GM19468 (cell line): ENCODE results near the gene PFKFB2.

Source experiments
- ATAC-seq: cut with Tn5 transposase; IDR thresholded peaks from one replicate; pipeline ENCODE4 v1.9.1; 2021; ENCODE audit warnings: mild to moderate bottlenecking, moderate library complexity, moderate number of reproducible peaks; ENCODE audit not compliant: unreplicated experiment; ENCODE audit errors: extremely low read depth

The PFKFB2 gene

DNA sequence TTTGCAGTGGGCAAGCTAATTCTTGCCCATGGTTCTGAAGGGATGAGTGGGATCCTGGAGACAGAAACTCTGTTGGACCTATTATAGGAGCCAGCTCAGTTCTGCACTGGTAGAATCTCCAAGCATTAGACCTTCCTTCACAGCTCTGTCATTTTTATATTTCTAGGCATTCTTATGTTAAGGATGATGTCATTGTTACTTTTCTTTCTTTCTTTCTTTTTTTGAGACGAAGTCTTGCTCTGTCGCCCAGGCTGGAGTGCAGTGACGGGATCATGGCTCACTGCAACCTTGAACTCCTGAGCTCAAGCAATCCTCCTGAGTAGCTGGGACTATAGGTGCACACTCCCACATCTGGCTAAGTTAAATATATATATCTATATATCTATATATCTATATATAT is 7.5 kb downstream of the PFKFB2 start:
- no peak for ATAC-seq

DNA sequence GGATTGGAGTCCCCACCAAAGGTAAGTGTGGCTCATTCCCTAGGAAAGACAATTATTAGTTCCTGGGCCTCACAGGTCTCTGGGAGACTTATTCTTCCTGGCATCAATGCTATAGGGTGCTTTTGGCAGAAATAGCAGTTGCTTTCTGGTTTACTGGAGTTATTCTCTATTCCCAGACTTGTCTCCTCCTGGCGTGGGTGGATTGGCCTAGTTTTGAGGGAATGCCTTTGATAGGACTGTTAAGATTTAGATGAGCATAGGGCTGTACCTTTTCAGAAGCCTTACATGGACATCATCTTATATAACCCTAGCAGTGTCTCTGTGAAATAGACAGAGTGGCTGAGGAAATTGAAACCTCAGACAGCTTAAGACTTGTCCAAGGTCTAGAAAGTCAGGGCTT is 9.0 kb downstream of the PFKFB2 start:
- no peak for ATAC-seq

DNA sequence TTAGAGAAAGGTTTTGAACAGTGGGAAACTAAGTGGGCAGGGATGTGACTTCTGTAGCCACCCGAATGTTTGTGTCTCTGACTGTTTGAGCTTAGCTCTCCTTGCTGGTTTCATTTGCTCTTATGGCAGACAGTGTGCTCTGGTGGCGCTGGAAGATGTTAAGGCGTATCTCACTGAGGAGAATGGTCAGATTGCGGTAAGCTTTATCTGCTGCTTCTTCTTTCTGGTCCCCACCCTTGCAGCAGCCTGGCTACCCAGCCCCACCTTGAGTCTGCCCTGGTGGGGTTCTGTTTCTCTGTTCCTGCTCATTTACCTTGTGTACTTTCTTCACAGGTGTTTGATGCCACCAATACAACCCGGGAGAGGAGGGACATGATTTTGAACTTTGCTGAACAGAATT is 9.9 kb downstream of the PFKFB2 start:
- ATAC-seq, result no peak

DNA sequence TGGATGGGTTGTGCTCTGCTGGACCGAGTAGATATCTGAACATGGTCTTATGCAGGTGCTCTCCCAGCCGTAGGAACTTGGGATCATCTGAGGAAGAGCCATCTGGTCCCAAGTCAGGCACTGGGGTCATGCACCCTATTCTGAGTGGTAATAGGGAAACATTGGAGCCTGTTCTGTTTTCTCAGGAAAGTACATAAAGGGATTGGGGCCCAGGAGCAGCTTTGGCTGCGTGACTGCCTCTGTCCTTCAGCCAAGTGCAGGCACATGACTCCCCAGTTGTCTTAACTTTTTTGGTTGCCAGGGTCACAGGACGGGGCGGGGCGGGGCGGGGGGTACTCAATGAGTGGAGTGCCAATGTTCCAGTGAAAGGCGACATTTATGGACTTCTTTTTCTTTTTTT is 11.5 kb downstream of the PFKFB2 start:
- no peak for ATAC-seq

DNA sequence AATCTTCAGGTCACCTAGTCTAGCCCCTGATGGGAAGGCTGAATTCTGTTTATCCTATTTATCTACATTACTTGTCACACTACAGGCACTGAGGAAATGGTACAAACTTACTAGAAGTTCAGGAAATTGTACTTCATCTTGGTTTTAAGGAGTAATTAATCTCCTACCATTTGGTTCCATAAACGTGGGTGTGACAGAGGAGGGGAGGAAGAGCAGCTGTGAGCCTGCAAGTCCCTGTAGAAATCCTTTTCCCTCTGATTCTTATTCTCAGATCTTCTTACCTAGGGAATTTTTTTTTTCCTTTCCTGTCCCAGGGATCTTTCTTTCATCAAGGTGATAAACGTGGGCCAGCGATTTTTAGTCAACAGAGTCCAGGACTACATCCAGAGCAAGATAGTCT is 14.1 kb downstream of the PFKFB2 start:
- ATAC-seq, result no peak

DNA sequence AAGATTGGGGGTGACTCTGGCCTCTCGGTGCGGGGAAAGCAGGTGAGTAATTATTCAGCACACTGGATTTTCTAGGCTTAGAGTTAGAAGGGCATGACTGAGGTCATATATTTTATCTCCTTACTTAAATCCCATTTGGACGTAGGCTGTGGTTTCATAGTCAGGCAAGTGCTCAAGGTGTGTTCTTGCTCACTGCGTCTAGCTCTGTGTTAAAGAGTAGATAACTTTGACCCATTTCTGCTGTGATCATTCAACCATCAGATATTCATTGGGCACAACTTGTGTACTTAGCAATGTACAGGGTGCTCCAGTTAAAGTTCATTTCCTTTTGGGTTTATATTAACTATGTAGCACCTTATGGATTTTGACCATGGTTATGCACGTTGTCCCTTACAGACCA is 14.6 kb downstream of the PFKFB2 start:
- no peak for ATAC-seq

DNA sequence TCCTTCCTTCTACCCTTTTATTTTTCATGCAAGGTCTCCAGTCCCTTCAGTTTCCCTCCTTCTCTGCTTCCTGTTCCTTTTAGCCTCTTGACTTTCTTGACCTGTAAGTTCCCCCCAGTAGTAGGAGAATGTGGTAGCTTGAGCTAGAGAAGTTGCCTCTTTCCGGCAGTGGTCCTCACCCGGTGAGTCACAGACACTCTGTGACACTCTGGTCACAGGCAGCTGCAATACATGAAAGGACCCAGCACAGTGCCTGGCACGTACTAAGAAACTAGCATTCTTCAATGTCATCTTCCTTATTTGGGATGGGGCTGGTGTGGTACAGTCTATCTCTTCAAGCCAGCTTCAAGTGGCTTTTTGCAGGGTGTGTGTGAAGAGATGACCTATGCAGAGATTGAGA is 16.0 kb downstream of the PFKFB2 start:
- ATAC-seq, result no peak

DNA sequence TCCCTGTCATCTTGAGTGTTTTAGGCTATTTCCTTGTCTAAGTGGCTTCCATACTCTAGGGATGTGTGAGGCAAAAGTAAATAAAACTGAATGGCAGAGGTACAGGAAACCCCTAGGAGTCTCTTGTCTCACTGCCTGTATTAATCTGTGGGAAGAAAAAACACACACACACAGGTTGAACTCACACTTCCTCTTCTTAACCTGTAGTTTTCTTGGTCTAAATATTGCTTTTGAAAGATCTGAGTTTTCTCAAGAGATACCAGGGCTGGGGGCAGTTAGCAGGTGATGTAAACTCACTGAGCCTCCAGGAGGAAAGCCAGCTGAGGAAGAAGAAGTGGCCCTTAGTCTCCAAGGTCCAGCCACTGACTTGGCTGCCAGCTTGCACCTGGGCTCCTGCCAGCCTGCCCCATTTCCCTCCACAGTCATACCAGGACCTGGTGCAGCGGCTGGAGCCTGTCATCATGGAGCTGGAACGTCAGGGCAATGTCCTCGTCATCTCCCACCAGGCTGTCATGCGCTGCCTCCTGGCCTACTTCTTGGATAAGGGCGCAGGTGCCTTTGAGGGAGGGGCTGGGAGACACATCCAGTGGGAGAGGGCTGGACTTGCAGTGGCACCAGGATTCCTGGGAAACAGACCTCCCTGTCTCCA is 16.9 kb downstream of the PFKFB2 start:
- no peak for ATAC-seq

DNA sequence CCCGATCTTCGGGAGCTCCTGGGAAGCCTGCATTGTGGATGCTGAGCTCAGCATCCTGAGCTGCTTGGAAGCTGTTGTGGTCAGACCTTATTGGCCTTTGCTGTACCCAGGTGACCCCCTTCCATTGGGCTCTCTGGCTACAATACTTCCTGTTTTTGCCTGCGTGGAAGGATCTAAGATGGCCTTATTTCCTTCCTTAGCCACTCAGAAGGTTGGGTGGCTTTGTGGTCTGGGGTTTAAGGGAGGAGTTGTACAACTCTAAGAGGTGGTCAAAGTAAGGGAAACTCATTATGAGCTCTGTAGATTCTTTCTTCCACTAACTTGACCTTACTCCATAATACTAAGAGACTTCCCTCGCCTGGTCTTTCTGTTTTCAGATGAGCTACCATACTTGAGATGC is 17.7 kb downstream of the PFKFB2 start:
- no peak for ATAC-seq

DNA sequence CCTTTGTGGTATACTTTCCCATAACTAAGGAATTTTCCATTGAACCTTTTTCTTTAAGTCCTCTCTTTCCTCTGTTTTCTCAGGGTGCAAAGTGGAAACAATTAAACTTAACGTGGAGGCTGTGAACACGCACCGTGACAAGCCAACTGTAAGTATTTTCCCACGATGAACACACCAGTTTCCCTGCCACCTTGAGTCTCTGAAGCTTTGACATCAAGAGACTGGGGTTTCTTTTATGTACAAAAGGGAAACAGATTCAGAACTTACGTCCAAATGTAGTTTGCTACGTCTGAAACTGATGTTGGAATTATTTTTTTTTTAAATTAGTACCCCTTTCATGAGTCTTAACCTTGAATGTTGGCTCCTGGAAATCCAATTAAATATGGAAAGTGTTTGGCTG is 18.4 kb downstream of the PFKFB2 start:
- ATAC-seq, result no peak

DNA sequence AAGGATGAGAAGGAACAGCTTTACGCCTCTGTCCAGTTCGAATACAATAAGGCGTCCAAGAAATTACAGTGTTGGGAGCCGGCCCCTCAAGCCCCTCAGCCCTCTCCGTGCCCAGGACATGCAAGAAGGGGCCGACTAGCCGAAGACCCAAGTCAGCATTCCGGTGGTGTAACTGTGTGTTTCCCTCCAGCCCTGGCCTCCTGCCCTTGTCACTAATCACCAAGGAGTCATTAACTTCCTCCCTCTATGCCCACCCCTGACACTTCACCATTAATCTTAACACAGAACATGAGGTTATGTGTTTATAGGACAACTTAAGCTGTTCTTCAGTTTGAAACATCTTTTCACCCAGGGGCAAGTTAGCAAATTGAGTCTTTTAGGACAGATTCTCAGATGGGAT is 19.2 kb downstream of the PFKFB2 start:
- no peak for ATAC-seq

DNA sequence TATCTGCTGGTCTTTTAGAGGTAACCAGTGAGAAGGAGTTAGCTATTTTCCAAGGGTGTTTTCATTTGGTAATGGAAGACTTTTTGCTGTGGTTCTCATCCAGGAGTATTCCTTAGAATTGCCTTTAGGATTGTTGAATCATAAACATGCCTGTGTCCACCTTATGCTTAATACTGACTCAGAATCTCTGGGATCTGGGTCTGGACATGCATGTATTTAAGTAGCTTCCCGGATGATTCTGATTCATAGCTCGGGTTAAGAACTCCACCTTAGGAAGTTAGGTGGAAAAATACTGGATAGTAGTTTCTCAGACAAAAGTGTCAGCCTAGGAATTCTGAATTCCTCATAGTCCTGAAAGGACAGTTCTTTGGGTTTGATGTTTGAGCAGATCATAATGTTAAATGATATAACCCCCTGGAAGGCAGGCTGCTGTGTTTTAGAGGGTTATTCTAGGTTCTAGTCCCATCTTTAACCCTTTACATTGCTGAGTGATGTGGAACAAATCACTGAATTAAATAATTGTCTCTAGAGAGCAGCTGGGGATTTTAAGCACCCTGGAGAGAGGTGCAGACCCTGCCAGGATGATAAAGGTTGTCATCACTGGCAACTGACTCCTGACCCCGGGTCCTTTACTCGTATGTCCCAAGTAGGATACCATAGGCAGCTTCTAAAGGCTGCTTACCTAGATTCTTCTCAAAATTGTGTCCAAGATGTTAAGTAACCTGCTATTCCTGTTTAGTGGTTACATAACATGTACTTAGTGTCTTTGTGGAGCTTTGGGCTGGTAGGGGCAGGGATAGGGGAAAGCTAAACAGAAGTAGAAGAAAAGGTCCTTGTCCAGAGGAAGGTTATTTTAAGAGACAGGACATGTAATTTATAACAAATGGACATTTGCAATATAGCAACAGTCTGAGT is 21.1 kb downstream of the PFKFB2 start:
- ATAC-seq, result no peak

DNA sequence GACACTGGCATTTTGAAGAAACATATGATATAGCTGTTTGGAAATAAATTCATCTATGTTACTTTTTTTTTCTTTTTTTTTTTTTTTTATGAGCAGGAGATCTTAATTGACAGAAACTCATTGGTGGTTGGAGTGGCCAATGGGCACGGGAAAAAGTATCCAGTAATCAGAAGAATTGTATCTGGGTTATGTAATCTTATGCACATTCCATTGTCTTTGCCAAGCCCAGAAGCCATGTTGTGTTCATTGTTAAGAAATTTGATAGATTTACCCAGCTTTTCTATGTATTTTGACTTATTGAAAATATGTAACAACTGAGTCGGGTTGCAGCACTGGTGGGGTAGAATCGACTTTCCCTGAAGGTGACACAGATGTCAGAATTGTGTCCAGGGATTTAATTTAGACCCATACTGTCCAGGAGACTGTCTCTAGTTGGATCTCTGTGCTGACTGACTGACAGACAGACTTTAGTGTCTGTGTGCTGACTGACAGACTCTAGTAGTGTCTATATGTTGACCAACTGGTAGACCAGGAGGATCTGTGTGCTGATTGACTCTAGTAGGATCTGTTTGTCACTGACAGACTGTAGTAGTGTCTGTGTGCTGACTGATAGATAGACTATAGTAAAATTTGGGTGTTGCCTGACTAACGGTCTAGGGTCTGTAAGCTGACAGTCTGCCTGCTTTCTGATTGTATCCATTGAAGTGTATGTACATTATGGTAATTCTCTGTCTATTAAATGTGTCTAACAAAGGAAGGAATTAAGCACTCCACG is 23.3 kb downstream of the PFKFB2 start:
- ATAC-seq, result no peak

DNA sequence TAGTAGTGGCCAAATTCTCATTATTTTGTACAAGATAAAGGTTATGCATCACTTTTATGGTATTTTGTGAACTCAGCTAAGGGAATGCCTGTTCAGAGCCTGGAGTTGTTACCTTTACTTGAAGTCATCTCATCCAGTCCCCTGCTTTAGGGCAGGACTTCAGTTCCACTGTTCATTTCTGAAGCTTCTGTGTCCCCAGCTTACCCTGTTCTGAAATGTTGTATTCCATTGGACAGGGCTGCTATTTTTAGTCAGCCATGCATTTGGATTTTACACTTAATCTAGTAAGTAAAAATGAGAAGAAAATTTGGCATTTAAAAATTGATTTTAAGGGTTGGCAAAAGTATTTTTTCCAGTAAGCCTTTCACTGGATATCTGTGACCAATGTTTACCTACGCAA is 23.9 kb downstream of the PFKFB2 start:
- ATAC-seq, result no peak

DNA sequence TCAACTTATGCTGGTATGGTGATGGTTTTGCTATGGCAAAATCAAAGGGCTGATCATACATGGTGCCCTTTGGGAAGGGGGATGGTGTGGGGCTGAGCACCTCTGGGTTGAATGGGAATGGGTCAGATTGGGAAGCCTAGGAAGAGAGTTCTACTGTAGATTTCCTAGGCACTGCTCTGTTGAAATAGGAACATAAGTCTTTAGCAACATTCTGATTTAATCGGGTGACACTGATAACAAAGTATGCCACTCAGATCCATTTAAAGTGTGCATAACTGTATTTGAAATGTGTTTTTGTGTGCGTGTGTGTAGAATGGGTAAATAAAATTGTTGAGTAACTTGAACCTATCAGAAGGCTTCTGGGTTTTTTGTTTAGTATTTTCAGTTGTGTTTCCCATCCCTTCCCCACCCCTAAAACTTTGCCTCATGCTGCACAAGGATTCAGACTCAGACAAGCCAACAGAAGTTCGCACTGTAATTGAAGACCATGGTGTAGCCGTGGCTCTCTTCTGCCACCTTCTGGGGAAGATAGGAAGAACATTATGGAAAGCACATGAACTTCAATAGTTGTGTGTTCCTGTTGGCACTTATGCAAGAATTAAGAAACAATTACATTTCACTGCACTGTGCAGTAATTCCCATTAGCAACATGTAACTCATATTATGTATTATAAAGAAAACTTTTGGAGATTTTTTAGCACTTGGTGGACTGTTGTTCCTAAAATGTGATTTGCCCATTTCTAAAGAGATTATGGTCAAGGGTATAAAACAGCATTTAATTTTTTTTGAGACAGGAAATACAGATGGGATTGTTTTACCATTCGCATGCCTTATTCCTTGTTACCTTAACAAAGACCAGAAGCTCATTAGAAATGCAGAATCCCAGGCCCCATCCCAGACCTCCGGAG is 24.6 kb downstream of the PFKFB2 start:
- ATAC-seq, result no peak

DNA sequence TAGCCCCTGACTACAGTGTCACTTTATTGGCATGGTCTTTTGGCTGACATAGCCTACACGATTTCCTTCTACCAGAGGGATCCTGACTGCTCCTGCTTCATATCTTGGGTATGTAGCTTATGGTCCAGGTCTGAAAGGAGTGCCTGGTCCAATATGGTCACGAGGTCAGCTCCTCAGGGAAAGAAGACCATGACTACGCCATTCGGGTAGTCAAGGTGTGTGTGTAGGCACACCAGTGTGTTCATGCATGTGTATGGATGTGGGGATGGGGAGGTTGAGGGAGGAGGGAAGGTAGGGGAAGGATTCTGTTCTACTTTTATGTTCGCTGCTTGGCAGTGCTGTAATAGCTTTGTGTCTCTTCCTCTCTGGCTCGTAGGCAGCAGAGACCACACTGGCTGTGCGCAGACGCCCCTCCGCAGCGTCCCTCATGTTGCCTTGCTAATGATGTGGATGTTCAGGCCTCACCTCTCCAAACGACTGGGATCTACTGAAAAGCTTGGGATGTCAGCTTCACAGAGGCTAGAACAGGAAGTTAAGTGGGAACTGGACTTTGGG is 25.6 kb downstream of the PFKFB2 start:
- ATAC-seq, result no peak

DNA sequence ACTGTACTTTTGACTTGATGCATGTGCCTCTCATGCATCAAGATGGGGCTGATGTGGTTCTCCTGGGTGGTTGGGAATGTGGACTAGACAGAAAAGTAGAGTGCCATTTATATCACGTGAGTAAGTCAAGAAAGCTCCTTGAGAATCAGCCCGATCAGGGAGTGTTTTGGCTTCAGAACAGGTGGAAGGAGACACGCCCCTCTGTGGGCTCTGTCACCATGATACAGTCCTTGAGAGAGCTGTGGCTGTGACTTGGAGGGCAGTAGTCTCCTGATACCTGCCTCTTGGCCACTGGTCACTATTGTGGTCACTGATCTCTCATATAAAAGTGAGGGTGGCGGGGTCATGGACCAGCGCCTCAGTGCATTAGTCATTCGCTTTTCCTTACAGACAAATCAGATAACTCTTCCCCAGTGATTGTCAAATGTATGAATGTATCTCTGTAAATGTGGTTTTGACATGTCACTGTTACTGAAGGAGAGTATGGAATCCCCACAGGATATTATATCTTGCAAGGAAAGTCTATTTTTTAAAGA is 26.7 kb downstream of the PFKFB2 start:
- no peak for ATAC-seq

DNA sequence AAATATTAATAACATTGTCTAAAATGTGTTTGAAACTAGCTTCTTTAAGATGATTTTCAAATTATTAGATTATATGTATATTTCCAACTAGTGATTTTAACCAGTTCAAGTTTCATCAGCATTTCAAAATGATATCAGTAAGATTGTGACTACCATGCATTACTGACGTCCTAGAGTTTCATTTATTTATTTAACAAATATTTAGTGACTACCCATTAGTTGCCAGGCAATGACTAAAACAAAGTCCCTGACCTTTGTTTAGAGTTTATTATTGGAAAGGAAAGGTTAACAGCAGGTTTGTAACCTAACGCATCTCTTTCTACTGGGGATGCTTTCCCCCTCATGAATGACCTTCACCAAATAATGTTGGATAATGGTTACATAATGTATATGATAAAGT is 28.0 kb downstream of the PFKFB2 start:
- ATAC-seq, result no peak

DNA sequence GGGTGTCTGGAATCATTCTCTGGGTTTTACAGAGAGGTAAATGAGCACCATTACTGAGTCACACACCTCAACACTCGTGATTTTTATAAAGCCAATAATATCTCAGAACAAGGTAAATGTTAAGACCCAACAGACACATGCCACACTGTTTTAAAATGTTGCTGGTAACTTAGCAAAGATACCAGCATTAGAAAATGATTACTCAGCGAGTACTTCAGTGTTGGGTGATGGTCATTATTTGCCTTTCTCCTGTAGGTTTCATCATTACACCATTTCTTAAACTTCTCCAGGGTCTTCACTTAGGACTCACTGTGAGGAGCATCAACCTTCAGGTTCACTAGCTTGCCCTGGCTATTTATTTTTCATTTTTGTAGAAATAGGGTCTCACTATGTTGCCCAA is 28.7 kb downstream of the PFKFB2 start:
- no peak for ATAC-seq

DNA sequence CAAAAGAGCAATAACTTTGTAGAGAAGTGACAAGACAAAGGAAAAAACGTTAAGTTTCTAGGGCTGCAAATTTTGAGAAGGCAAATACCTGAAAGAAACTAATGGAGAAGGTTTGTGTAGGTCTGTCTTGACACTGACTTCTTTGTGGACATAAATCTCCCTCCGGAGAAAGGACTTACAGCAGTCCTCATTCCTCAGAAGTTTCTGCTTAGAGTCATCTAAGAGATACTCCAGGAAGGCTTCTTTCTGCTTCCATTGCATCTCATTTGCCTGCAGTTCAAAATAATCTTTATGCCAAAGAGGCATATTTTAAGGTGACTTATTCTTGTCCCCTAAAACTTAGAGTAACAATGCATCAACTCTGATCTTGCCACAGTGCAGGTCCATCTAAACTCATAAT is 31.2 kb downstream of the PFKFB2 start:
- ATAC-seq, result no peak
